ENCODE results near the gene PSMD10.

PSMD10 gene

DNA sequence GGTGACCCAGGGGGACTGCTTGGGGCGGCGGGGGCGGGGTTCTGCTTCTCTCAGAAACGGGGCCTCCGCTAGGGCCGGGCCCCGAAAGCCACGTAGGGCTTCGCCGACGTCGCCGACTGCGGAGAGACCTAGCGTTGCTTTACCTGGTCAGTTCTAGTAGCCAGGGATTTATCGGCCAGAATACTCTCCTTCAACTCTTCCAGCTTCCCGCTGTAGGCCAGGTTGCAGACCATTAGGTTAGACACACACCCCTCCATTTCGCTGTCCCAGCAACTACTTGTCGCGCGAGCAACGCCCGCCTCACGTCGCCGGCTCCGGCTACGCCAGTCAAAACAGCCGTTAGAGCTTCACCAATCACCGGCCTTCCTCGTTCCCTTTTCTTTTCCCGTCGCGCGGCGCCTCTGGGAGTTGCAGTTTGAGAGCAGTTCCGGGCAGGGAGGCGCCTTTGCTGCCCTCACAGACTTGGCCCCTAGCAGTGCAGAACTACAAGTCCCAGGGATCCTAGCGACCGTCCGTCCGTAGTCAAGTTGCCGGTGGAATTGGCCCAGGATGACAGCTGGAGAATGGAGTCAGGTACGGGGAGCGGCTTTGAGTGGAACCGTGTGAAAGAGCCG is at the start of gene PSMD10, which contains the start of gene ATG4A:
Gene PSMD10 (minus strand): TSS at position 279 of the 614 bp plus-strand sequence. CDS start 22 bp downstream, at position 257.
Gene ATG4A (plus strand): TSS at position 515 of the 614 bp plus-strand sequence. CDS start 49 bp downstream, at position 564.
- in situ Hi-C loops (cut with HindIII; ENCODE audit: low sequenced_read_pairs): no loop called here

DNA sequence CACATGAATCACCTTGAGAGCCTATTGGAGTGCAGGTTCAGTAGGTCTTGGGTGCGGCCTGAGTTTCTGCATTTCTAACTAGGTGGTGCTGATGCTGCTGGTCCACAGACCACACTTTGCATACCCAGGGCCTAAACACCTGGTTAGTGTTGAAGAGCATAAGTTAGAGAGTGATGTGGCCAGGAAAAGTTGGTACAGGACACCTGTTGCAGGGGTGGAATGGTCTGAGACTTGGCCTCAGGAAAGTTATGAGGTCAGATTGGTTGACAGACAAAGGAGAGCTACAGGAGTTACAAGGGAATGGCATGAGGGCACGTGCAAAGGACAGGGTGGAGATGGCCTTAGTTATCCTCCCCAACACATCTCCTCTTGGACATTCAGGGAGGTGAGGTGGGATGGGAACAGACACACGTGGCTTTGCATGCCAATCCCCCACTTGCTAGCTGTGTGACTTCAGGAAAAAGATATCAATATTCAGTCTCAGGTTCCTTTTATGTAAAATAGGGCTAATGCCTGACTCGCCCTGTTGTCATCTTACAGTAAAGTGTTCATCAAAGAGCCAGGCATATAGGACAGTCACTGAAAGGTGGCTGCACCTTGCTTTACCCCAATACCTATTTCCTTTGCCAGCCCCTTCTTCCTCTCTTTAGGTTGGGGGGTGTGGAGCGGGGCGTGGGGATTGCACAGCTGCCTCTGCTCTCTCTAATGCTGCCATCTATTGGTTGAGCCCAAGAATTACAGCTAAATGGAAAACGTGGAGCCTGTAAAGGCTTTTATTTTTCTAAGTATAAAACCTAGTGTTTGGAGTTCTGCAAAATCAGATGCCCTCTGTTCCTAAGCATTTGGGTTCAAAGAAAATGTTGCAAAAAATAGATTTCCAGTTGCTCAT is 47.7 kb upstream of the PSMD10 start:
- in situ Hi-C loops (cut with HindIII; ENCODE audit: low sequenced_read_pairs): no loop called here

GRCh38 chrX:108134724-108135123 is 43.4 kb upstream of the PSMD10 start:
- in situ Hi-C loops (cut with HindIII; ENCODE audit: low sequenced_read_pairs): no loop called here

DNA sequence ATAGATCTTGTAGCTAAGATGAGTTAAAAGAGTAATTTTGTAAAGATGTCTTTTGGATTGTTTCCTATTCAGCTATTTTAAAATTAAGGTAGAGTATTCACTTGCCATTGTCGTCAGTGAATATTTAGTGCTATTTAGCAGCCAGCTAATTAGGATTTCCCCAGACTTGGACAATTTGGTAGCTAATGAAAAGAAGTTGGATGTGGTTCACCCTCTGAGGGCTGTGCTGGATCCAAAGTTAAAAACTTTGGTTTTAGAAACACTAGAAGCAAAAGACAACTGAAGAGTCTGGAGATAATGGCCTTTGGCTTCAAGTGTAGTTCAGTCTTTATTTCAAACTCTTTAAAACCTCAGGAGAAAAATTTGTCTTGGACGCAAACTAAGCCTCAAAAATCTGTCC is 41.5 kb upstream of the PSMD10 start:
- in situ Hi-C loops (cut with HindIII; ENCODE audit: low sequenced_read_pairs): no loop called here

DNA sequence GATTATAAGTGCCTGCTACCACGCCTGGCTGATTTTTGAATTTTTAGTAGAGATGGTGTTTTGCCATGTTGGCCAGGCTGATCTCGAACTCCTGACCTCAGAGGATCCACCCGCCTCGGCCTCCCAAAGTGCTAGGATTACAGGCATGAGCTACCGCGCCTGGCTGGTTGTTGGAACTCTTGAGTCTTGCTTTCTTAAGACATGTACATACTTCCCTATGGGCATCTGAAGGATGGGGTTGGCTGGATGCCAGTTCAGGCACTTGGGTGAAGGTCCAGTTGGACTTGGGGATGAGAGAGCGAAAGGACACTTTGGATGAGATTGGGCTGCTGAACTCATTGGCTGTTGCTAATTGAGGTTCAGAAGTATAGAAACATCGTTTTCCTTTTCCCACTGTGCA is 40.7 kb upstream of the PSMD10 start:
- in situ Hi-C loops (cut with HindIII; ENCODE audit: low sequenced_read_pairs): no loop called here

DNA sequence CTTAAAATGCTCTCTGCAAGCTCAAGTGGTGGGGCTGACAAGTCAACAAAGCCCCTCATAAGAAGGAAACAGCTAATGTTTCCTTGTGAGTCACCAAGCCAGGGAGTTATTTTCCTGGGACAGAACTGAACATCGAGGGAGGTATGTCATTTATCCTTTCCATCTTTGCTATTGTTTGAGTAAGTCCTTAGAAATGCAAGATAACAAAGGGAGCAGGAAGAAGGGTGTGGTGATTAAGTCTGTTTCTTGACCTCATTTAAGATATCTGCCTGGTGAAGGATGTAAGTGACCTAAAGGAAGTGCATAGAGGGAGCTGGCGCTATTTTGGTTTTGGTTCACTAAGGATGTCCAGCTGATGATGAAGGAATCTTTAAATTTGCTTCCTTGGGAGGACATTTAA is 40.1 kb upstream of the PSMD10 start:
- in situ Hi-C loops (cut with HindIII; ENCODE audit: low sequenced_read_pairs): no loop called here

GRCh38 chrX:108130889-108131288 is 39.5 kb upstream of the PSMD10 start:
- in situ Hi-C loops (cut with HindIII; ENCODE audit: low sequenced_read_pairs): no loop called here

DNA sequence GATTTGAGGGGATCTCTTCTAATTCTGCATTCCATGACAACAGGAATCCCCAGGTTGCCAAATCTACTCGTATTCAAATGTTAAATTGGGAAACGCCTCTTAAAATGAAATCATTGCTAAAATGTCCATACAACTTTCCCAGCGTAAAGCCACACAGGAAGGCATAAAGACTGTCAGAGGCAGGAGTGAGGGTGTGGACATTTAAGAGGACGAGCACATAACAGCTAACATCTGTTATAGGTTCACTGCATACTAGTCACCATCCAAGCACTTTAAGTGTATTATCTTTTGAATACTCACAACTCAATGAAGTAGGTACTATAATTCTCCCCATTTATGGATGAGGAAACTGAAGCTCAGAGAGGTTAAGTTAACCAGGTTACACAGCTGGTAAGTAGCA is 35.8 kb upstream of the PSMD10 start:
- in situ Hi-C loops (cut with HindIII; ENCODE audit: low sequenced_read_pairs): no loop called here

DNA sequence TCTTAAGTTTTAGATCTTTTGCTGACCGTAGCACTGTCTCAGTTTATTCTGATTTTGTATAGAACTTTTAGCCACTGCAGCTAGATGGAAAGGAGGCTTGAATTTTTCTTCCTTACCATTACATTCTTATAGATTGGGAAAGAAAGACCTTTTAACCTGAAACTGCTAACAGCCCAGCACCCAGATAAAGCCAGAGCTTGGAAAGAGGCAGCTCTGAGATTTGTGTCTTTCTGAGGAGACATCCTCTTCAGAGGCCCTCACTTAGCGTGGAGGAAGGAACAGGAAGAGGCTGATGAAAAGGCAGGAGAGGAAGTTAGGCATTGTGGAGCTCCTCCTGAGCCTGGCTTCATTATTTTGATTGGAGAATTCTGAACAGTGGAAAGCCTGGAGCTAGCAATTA is 35.3 kb upstream of the PSMD10 start:
- in situ Hi-C loops (cut with HindIII; ENCODE audit: low sequenced_read_pairs): no loop called here

DNA sequence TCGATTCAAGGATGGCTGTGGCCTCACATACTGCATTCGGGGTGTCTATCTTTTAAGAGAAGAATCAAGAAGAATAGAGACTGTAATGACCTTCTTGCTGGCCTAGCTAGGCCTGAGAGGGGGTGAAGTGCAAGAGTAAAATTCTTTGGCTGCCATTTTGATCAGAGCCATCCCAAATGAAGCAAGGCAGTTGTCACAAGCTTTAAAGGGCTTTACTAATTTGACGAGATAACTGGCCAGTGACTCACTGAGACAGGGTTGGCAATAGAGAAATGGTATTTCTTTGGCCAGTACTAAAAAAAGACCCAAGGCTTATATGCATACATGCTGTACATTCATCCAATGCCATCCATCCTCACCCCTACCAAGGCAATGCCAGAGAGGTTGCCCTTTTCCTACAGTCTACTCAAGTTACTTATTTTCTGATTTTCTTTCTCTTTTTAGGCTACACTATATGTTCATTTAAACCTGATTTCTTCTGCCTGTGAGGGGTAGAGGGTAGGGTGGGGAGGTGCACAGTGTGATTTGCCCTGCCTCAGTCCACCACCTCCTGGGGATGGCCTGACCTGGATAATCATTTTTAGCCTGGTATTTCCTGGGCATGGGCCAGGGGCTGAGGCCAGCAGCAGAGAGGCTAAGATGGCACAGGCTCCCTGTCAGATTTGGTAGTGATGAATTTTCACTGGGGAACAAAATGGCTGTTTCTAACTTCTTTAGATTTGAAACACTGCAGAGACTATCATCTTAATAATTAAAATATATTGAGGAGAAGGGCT is 32.4 kb upstream of the PSMD10 start:
- in situ Hi-C loops (cut with HindIII; ENCODE audit: low sequenced_read_pairs): no loop called here

DNA sequence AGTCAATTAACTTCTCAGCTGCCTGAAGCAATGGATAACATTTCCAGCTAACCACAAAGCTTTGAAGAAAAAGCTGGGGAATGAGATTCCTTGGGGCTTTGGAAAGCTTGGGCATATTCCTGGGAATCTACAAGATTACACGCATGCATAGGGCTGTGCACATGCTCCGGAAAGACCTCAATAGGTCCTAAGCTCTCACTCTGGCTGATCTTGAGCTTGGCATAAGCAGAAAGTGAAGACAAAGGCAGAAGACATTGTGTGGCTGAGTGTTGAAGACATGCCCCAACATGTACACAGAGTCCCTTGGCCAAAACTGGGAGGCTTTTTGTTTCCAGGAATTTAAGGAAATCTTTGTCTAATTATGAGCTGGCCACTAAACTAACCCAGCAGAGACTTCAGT is 31.4 kb upstream of the PSMD10 start:
- in situ Hi-C loops (cut with HindIII; ENCODE audit: low sequenced_read_pairs): no loop called here

- in situ Hi-C loops (cut with HindIII; ENCODE audit: low sequenced_read_pairs): no loop called here
Measured at GRCh38 chrX:108121291-108121690, 29.9 kb upstream of the PSMD10 start.

- in situ Hi-C loops (cut with HindIII; ENCODE audit: low sequenced_read_pairs): no loop called here
Measured at GRCh38 chrX:108117988-108118387, 26.6 kb upstream of the PSMD10 start.

- in situ Hi-C loops (cut with HindIII; ENCODE audit: low sequenced_read_pairs): no loop called here
Measured at GRCh38 chrX:108114541-108114940, 23.2 kb upstream of the PSMD10 start.

- in situ Hi-C loops (cut with HindIII; ENCODE audit: low sequenced_read_pairs): no loop called here
Measured at GRCh38 chrX:108105473-108105872, 14.1 kb upstream of the PSMD10 start.

- in situ Hi-C loops (cut with HindIII; ENCODE audit: low sequenced_read_pairs): no loop called here
Measured at GRCh38 chrX:108097380-108097779, 6.0 kb upstream of the PSMD10 start.

DNA sequence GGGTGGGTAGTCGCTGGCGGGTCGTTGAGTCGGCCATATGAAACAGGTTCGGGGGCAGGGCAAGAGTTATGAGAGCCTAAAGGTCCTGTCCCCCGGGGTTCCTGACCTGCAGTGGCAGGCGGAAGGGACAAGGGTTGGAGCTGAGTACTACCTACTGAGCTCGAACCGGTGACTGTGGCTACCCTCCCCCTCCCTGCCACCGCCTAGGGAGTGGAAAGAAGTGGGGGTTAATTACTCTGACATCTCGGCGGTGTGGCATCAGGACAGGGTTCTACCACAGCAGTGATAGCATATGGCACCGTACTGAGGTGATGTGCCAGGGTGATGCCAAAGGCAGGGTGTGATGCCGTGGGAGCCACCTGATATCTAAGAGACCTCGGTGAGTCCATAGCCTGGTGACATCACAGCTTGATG is 543 bp upstream of the PSMD10 start:
- in situ Hi-C loops (cut with HindIII; ENCODE audit: low sequenced_read_pairs): no loop called here

DNA sequence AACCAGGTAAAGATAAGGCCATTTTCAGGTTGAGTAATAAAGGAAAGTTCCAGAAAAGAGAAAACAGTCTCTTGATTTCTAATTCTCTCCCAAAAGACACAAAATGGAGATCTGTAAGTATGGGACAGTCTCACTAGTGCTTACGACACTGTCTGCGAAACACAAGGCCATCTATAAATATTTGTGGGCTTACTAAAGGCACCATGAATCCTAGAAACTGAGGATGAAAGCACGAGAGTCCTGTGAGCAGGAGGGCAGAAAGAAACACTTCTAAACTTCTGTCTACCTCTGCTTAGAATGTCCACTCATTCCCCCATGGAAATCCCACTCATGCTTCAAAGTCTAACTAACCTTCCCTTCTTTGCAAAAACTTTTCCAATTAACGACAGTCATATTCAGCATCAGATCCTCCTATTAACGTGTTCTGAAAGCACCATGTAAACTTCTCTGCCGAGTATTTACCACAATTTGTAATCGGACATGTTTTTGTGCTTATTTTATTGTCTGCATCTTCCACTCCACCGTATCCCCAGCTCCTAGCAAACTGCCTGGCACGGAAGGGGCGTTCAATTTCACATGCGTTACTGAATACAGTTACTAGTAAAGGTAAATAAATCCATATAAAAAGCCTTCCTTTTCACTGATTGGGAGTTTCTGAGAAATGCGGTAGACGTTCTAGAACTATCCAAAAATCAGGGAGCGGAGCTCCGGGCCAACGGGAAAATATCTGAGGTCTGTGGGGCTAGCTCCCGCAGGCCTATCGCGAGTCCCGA is 665 bp downstream of the PSMD10 start:
- in situ Hi-C loops (cut with HindIII; ENCODE audit: low sequenced_read_pairs): no loop called here

GRCh38 chrX:108088511-108088910 is 2.8 kb downstream of the PSMD10 start:
- in situ Hi-C loops (cut with HindIII; ENCODE audit: low sequenced_read_pairs): no loop called here

- in situ Hi-C loops (cut with HindIII; ENCODE audit: low sequenced_read_pairs): no loop called here
Measured at GRCh38 chrX:108087792-108088191, 3.5 kb downstream of the PSMD10 start.

DNA sequence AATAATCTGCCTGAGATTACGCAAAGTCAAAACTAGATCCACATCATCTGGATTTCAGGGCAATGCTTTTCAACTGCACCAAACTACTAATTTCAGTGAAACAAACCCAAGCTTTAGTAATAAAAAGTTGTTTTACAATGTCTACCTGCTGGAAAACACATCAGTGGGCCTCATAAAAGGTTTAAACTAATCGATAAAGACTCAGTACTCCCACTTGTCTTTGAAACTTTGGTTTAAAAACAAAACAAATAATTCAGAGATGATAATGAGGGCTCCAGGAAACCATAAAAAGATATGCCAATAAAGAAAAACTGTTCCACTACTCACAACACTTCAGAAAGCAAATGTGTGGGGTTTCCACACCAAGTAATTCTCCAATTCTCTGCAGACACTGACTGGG is 10.2 kb downstream of the PSMD10 start:
- in situ Hi-C loops (cut with HindIII; ENCODE audit: low sequenced_read_pairs): no loop called here
